SHP77 (cell line): ENCODE data around the gene ZBTB34.

Source experiments
- DNase-seq, 2 experiments: peaks; one replicate each; lab custom pipeline; 2025; lab: John Stamatoyannopoulos, UW

The ZBTB34 gene

GRCh38 chr9:126876531-126876930, 16.1 kb downstream of the ZBTB34 start:
- DNase-seq = no peak

GRCh38 chr9:126877418-126877817, 17.0 kb downstream of the ZBTB34 start:
- DNase-seq = no peak

GRCh38 chr9:126879288-126879687, 18.8 kb downstream of the ZBTB34 start:
- DNase-seq = no peak

- no peak for DNase-seq
Observed at GRCh38 chr9:126880226-126880946, 19.9 kb downstream of the ZBTB34 start.

GRCh38 chr9:126880947-126881332, 20.5 kb downstream of the ZBTB34 start:
- DNase-seq = no peak

- no peak for DNase-seq
Observed at GRCh38 chr9:126882746-126883145, 22.3 kb downstream of the ZBTB34 start.

GRCh38 chr9:126883636-126884035, 23.2 kb downstream of the ZBTB34 start:
- DNase-seq = no peak

- no peak for DNase-seq
Observed at GRCh38 chr9:126885131-126885641, 24.7 kb downstream of the ZBTB34 start.

GRCh38 chr9:126886034-126886822, 25.8 kb downstream of the ZBTB34 start:
- no peak for DNase-seq

- no peak for DNase-seq
Observed at GRCh38 chr9:126886897-126887296, 26.5 kb downstream of the ZBTB34 start.

- no peak for DNase-seq
Observed at GRCh38 chr9:126891676-126892075, 31.2 kb downstream of the ZBTB34 start.

GRCh38 chr9:126893079-126893478, 32.6 kb downstream of the ZBTB34 start:
- DNase-seq = no peak

GRCh38 chr9:126894052-126894603, 33.7 kb downstream of the ZBTB34 start:
- DNase-seq = no peak

GRCh38 chr9:126902210-126902609, 41.8 kb downstream of the ZBTB34 start:
- no peak for DNase-seq

GRCh38 chr9:126904586-126904985, 44.1 kb downstream of the ZBTB34 start:
- DNase-seq = no peak

GRCh38 chr9:126906091-126906490, 45.7 kb downstream of the ZBTB34 start:
- no peak for DNase-seq

- no peak for DNase-seq
Observed at GRCh38 chr9:126907058-126907457, 46.6 kb downstream of the ZBTB34 start.

GRCh38 chr9:126914458-126915280, 54.2 kb downstream of the ZBTB34 start, which contains the start of gene RALGPS1:
Gene RALGPS1 (plus strand): TSS chr9:126914782. CDS start chr9:126962290, 47,508 bp downstream.
- DNase-seq = peak; percentile 88 to 97

GRCh38 chr9:126915281-126915816, 54.9 kb downstream of the ZBTB34 start:
- DNase-seq = peak in 1 of 2 experiments; percentile 36

- no peak for DNase-seq
Observed at GRCh38 chr9:126915846-126916543, 55.6 kb downstream of the ZBTB34 start.

GRCh38 chr9:126916909-126917308, 56.5 kb downstream of the ZBTB34 start:
- no peak for DNase-seq
